CD4-positive, alpha-beta T cell treated with Interleukin-4 for 1 hour (primary cell): Measurements from ENCODE around the gene EPHA8.

Experiments
- DNase-seq, 2 donors: peaks; one replicate each; pipeline ENCODE4 v3.0.0-alpha.2; 2020 to 2022

The EPHA8 gene

DNA sequence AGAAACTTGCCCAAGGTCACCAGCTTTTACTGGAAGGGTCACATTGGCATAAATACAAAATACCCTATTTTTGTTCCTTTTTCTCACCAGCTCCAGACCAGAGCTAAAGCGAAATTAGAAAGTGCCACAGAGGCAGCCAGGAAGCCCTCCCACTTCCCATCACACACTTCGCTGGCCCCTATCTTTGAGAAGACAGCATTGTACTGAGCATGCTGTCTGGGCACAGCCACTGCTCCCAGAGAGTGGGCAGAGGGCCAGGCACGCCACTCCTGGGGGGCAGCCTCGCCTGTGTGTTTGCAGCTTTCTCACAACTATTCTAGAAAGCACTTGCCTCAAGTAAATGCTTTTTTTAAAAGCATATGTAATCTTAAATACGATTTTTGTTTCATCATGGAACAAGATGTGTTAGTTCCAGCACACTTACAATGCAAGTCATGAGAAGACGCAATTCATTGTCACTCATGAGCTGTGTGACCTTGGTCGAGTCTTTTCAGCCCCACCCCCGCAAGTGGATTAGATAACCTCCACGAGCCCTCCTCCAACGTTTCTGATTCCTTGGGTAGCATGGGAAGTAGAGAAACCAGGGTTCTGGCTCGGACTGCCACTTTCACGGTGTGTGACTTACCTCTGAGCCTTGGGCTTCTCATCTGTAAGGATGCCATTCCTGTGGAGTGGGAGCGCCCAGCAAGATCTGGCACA is 25.7 kb upstream of the EPHA8 start:
- no peak for DNase-seq

DNA sequence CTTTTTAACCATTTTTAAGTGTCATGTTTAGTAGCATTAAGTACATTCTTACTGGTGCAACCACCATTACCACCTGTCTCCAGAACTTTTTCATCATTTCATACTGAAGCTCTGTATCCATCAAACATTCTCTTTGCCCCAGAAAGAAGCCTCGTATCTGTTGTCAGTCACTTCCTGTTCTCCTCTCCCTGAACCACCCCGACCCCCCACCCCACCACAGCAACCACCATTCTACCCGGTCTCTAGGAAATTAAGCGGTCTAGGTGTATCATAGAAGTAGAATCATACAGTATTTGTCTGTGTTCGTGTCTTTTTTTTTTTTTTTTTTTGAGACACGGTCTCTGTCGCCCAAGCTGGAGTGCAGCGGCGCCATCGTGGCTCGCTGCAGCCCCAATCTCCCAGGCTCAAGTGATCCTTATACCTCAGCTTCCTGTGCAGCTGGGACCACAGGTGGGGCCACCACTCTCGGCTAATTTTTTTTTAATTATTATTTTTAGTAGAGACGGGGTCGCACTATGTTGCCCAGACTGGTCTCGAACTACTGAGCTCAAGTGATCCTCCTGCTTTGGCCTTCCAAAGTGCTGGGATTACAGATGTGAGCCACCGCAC is 23.7 kb upstream of the EPHA8 start:
- no peak for DNase-seq

DNA sequence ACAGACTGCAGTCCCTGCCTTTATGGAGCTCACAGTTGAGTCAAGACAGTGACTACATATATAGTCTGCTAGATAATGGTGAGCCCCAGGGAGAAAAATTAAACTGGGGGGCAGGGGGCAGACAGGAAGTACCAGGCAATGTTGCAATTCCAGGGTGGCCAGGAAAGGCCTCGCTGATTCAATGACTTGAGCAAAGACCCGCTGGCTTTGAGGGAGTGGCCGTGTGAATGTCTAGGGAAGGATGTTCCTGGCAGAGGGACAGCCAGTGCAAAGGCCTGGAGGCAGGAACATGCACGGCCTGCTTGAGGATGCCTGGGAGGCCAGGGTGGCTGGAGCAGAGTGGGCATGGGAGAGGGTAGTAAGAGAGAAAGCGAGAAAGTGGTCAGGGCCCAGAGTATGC is 23.0 kb upstream of the EPHA8 start:
- DNase-seq: no peak

DNA sequence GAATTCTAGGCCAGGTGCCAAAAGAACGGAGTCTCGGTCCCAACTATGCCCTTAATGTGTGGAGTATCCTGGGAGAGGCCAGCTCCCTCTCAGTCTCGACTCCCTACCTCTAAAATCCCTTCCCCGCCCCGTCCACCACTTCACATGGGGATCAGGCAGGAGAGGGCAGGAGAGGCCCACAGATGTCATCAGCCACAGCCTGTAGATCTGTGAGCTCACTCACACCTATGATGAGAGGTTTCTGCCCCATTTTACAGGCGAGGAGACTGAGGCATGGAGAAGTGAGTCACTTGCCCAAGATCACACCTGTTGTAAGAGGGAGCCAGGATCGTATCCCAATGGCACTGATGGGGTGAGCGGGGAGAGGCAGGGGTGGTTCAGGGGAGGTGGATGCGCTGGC is 20.4 kb upstream of the EPHA8 start:
- DNase-seq: no peak

DNA sequence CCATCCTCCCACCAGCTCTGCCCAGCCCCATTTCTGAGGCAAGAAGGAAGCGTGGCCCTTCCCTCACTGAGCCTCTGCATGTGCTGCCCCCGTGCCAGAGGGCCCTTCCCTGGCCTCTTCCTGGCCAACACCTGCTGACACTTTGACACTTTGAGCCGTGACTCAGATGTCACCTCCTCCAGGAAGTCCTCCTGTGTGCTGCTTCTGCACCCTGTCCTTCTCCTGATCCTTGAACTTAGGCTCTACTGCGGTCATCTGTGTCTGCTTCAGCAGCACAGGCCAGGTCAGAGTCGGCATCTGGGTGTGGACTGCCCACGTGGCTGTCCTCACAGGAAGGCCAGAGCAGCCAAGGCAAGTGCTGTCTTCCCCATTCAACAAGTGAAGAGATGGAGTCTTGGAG is 19.6 kb upstream of the EPHA8 start:
- no peak for DNase-seq

DNA sequence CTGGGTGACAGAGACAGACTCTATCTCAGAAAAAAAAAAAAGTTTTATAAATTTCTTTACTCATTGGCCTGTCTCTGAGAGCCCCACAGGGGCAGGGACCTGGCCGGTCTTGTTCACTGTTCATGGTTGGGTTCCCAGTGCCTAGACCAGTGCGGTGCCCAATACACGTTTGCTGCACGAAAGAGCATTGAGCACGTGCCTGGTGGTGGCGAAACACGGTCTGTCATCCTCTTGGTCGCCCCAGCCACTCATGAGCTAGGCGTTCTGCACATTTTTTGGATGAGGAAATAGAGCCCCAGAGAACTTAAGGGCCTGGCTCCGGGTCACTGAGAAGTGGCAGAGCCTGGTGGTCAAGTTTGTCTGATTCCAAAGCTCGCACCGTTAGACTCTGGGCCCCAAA is 18.7 kb upstream of the EPHA8 start:
- DNase-seq: no peak

DNA sequence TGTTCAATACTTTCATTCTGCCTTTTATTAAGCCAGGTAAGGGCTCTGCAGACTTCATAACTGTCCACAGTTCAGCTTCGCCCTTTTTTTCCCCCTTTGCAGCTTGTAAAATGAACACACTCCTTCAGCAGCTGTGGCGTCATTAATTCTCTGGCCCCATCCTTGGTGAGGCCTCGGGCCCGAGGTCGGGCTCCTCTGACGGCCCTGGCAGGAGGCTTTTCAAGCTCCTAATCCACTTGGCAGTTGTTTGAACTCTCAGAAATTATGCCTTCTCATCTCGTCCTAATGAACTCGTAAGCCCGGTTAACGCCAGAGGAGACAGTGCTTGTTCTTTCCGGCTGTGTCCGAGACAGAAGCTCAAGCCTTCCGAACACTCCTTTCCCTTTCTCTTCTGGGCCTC is 18.1 kb upstream of the EPHA8 start:
- DNase-seq: no peak

DNA sequence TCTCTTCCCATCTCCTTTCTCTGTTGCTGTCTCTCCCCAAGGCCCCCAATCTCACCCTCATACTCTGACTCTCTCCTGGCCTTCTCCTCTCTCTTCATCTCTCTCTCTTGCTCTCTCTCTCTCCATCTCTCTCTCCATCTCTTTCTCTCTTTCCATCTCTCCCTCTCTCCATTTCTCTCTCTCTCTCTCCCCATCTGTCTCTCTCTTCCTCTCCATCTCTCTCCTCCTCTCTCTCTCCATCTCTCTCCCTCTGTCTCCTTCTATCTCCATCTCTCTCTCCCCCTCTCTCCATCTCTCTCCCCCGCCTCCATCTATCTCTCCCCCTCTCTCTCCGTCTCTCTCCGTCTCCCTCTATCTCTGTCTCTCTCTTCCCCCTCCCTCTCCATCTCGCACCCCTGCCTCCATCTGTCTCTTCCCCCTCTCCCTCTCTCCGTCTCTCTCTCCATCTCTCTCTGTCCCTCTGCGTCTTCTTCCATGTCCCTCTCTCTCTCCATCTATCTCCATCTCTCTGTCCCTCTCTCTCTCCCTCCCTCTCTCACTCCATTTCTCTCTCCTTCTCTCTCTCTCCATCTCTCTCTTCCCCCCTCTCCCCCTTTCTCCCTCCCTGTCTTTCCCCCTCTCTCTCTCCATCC is 16.0 kb upstream of the EPHA8 start:
- no peak for DNase-seq

DNA sequence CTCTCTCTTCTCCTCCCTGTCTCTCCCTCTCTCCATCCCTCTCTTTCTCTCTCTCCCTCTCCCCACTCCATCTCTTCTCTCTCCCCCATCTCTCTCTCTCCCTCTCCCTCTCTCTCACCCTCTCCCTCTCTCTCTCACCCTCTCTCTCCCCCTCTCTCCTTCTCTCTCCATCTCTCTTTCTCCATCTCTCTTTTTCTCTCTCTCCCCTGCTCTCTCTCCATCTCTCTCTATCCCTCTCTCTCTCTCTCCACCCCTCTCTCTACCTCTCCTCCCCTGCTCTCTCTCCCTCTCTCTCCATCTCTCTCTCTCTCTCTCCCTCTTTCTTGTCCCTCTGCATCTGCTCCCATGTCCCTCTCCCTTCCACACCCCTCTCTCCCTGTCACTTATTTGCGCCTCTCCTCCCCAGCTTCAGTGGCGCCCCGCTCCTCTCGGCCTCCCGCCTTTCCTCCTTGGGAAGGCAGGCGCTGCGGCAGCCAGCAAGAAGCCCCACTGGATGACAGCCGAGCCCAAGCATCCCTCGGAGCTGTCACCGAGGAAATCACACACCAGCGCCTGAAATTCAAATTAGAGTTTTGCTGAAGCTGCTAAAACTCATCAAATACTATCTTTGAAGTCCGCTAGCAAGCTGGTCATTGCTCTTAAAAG is 15.3 kb upstream of the EPHA8 start:
- no peak for DNase-seq

DNA sequence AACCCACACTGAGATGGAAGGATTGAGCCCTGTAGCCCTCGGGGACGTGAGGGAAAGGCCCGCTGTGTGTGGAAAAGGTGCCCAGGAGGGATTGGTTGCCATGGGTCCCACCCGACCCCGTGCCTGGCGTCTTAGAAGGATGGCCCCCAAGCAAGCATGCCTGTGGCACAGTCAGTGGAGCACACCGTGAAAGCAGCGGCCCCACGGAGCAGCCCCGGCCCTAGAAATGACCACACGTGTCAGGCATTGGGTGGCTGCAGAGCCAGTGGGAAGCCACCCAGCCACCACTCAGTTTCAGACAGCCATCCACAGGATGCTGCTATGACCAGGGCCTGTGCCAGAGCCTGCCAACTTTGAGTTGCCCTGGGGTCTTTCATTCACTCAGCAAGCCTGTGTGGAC is 13.3 kb upstream of the EPHA8 start:
- DNase-seq: no peak

DNA sequence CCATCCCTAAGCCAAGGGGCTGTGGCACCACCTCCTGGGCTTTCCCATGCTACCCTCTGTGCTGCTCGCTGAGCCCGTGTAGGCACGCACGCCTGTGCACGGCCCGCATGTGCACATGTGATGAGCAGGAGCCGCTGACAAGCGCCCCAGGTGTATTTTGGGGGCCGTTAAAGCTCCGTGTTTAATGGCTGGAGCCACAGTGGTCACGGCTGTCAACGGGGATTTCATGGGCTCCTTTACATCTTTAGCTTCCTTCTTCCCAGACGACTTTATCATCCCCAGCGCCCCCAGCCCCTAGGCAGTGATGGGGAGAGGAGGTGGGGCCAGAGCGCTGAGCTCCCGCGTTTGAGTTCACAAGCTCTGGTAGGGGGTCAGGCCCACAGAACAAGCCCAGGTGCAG is 11.7 kb upstream of the EPHA8 start:
- DNase-seq: no peak

DNA sequence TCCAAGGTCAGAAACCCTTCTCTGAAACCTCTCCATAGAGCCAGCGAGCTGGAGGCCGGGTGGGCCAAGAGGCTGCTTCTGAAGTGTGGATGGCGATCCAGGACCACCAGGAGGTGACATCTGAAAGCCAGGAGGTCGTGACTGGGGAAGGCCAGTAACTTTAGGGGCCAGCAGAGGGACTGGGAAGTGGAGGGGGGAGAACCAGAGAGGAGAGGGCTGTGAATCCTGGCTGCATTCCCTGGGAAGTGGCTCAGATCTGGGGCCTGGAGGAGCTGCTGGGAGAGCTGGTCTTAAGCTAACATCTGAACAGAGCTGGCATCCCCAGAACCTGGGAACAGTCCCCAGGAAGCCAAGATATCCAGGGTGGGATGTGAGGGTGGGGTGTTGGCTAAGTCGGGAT is 11.3 kb upstream of the EPHA8 start:
- no peak for DNase-seq

DNA sequence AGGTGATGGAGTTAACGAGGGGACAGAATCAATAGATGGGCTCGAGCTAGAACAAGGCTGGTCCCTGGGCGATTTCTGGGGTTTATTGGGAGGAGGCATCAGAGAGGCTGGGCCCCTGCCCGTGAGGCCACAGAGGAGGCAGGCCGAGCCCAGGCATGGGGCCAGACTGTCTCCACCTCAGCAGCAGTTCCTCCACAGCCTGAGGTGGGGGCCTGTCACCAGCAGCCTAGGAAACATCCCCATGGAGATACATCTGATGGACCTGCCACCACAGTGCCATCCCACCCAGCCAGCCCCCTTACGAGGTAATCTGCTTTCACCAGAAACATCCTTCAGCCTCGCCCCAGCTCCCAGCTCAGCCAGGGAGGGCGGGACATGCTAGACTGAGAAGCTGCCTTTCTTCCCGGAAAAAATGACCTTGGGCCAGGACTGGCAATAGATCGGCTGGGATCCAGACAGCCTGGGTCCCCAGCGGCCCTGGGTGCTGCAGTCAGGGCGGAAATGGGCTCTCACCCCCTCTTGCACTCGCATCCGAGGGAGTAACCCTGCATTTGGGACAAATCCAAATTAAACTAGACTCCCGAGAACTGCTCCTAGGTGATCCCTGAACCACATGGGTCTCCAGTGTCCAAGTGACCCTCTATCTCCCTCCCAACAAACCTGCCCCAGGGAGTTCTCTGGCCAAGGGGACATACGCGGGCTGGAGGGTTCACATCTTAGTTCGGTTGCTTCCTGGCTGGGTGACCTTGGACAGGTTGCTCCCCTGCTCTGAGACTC is 10.0 kb upstream of the EPHA8 start:
- DNase-seq: no peak

DNA sequence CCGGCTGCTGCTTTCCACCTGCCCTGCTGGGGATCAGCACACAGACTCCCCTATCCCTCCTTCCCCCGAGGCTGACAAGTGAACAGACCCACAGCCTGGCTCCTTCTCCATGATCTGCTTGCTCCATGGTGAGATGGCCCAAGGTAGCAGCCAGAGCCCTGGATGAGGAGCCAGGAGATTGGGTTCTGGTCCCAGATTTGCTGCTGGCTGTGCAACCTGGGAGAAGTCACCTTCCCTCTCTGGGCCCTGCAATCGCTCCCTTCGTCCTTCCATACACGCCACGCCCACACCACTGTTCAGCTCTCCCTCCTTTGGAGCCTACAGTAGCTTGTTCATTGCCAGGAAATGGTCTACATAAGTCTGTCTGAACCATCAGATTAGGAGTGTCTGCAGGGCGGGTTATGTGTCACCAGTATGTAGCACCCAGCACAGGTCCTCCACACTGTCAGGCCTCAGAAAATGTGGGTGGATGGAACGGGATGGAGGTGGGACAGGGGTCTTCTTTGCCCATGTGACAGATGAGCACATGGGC is 9.2 kb upstream of the EPHA8 start:
- DNase-seq: no peak

DNA sequence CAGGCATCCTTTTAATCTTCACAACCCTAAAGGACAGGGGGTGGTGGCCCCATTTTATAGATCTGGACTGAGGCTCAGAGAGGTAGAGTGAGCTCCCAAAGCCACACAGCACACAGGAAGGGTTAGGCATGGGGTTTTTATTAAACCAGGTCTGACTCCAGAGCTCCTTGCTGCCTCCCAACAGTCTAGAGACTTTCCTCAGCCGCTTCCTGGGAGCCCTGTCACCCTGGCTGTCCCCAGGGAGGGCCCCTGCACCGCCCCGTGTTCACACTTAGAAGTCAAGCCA is 8.0 kb upstream of the EPHA8 start:
- no peak for DNase-seq

DNA sequence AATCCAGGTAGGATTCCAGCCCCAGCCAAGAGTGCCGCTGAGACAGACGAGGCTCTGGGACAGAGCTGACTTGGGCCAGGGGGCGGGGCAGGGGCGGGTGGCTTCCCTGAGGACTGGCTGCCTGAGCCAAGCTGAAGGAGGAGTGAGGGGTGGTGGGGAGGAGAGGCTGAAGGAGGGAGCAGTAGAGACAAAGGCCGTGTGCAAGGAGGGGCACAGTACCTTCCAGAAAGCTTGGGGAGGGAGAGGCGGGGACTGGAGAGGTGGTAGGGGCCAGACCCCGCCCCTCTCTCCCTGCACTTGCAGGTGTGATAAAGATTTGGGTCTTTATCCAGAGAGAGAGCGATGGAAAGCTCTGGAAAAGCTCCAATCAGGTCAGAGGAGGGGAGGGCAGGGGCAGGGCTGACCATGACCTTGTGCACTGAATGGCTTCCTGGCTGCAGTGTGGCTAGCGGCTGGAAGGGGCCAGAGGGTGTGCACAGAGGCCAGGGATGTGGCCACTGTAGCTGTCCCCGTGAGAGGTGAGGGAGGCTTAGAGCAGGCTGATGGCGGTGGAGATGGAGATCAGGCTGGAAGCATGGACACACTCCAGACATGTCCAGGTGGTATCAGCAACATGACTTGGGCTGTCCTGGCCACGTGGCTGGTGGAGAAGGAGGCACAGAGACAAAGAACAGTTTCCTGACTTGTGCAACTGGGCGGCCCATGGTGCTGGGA is 6.7 kb upstream of the EPHA8 start:
- DNase-seq: no peak

DNA sequence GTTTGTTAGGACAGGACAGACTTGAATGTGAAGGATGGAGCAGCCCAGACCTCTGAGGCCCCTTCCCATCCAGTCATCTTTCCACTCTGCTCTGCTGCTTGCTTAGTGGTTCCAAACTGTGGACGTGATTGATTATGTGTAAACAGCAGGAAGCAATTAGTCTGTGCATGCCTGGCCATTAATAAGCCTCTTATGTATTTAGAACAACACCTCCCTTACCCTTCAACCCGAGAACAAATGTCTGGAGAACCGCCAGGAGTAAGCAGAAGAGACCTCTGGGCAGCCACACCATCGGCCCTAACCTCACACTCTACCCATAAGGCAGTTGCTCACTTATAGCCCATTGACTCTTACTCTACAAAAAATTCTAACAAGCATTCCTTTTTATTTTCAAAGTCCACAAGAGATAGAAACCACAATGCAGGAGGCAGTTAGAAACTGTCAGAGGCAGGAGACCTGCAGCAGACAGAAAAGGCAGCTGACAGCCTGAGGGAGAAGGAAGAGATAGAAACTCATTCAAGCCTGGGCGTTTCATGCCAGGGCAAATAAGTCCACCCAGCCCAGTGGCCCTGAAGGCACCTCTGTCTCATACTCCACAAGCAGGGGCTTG is 5.8 kb upstream of the EPHA8 start:
- DNase-seq: no peak

DNA sequence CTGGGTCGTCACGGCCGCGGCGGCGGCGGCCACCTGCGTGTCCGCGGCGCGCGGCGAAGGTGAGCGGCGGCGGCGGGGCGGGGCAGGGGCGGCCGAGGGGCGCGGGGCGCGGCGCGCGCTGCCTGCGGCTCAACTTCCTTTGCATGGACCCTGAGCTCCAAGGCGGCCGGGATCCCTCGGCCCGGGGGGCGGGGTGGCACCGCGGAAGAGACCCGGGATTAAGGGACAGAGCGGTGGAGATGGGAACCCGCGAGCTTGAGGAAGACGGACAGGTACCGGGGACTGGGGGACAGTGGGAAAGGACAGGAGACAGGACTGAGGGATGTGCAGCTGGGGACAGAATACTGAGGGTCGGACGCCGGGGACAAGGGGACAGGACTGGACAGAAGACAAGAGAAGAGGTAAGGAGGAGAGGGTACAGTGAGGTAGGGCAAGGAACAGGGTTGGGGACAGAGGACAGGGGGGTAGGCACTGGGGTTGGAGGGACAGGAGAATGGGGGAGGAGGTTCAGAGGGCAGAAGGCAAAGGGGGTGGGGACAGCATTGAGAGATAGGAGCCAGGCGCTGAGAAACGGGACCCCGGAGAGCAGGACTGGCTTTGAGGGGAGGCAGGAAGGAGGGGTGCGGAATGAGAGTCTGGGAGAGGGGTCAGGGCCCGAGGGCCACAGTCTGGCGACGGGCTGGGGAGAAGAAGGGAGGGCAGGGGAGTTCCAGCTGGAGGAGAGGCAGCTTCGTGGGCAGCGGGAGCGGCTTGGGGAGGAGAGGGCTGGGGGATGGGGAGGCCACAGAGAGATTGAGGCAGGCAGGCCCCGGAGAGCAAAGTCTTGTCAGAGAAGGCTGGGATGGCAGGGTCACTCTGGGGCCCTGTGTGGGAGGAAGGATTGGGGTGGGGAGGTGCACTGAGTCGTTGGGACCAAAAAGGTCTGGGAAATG is 648 bp downstream of the EPHA8 start:
- DNase-seq: no peak

DNA sequence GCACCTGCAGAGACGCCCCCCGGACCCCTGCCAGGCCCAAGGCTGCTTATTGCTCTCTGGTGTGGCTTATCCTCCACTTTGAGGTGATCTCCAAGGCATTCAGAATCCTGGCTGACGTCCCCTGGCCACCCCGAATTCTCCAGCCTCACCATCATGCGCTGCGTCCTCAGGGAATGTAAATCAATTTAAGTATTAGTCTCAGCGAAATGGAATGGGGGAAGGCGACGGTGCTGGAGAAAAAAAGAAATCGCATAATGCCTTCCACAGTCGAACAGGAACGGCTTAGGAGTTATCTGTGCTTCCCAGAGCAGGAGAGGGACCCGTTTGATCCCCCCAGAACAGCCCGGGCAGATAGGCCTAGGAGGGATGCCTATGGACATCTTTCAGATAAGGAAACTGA is 2.9 kb downstream of the EPHA8 start:
- no peak for DNase-seq

DNA sequence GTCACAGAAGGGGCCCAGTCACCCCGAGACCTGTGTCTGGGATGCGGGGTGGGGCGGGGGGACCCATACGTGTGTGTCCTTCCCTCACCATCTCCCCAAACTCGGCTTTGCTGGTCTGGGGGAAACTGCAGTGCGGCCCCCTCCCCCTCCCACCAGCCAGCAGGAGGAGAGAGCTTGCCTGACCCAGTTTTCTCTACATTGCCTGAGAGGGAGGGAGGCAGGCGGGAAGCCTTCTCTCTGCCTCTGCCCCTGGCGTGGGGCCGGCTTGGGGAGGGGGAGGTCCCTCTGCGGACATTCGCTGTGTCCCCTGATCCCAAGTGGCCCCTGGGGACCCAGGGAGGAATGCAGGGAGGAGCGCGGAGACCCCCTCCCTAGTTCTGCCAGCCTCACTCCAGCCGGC is 3.9 kb downstream of the EPHA8 start:
- no peak for DNase-seq

DNA sequence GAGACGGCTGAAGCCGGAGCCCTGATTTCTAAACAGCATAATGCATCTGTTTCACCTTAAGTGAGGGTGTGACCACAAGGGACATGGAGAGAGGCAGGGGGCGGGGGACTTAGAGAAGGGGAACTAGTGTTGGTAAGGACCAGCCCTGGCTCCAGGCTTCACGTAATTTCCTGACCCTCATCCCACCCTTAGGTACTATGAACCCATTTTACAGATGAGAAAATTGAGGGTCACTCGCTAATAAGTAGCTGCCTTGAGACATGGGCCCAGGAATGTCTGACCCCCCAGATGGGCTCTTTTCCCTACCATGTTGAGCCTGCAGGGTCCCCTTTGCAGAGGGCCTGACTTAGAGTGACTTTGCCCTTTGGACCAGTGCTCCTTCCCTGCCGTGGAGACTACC is 4.7 kb downstream of the EPHA8 start:
- no peak for DNase-seq
